ENCODE results near the gene PSENEN.

PSENEN gene, protein sequence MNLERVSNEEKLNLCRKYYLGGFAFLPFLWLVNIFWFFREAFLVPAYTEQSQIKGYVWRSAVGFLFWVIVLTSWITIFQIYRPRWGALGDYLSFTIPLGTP

DNA sequence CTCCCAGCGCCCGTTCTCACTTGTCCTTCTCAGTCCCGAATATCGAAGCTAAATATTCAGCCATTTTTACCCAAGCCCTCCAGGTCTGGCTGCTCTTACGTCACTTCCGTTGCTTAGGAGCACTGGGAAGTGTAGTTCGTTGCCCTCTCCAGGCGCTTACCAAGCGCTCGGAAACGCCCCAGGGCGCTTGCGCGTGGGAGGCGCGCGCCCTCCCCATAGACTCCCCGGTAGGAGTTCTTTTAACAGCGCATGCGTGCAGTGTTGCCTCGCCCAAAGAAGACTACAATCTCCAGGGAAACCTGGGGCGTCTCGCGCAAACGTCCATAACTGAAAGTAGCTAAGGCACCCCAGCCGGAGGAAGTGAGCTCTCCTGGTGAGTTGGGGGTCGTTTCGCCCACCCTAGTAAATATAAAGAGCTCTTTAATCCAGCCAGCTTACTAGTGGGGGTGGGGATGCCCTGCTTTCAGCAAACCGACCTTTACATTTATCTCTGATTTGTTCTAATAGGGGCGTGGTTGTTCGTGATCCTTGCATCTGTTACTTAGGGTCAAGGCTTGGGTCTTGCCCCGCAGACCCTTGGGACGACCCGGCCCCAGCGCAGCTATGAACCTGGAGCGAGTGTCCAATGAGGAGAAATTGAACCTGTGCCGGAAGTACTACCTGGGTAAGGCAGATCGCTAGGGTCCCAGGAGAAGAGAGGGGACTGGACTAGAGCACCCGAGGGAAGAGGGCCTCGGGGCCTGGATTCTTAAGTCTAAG, at the start of gene PSENEN, which contains the start of gene U2AF1L4:
PSENEN (plus strand) TSS at position 324 of the 759 bp plus-strand sequence; CDS start at position 604, 280 bp downstream.
U2AF1L4 (minus strand) TSS at position 91 of the 759 bp plus-strand sequence; CDS start at position 64, 27 bp downstream.
- H3K9me2 ChIP-seq (replicated peaks; ENCODE audit: low read depth, low read length): no peaks in the 10 kb centered on the region
- peak within 1 kb of the TSS; percentile 93 for H3K4me2 ChIP-seq (ENCODE audit: low read depth, low read length, poor library complexity, severe bottlenecking)
- no peaks in the 10 kb centered on the region for H3K27me3 ChIP-seq (ENCODE audit: insufficient read depth, low read length, poor library complexity, severe bottlenecking)
- no peaks in the 10 kb centered on the region for H3K36me3 ChIP-seq (ENCODE audit: insufficient read depth, low read length)
- no peaks in the 10 kb centered on the region for H4K20me1 ChIP-seq (ENCODE audit: insufficient read depth, low read length, poor library complexity, severe bottlenecking)
- peaks cover 22% of the 10 kb centered on the region for H3K79me2 ChIP-seq (ENCODE audit: insufficient read depth, low read length)
- peaks cover 30% of the 10 kb centered on the region for H3K4me1 ChIP-seq (ENCODE audit: insufficient read depth, low read length, poor library complexity, severe bottlenecking)
- peak within 1 kb of the TSS; percentile 69 for H2AFZ ChIP-seq (ENCODE audit: low read length)
- H3K9me3 ChIP-seq (ENCODE audit: insufficient read depth, low read depth, low read length): no peaks in the 10 kb centered on the region
- no peaks in the 10 kb centered on the region for H3F3A ChIP-seq (ENCODE audit: low read depth)
- H3K4me3 ChIP-seq (ENCODE audit: low read length, poor library complexity, severe bottlenecking): peak within 1 kb of the TSS; percentile 85
- peak within 1 kb of the TSS; percentile 92 for H3K9ac ChIP-seq (ENCODE audit: low read depth, low read length, poor library complexity, severe bottlenecking)
- TF ChIP-seq, protein P1, sequence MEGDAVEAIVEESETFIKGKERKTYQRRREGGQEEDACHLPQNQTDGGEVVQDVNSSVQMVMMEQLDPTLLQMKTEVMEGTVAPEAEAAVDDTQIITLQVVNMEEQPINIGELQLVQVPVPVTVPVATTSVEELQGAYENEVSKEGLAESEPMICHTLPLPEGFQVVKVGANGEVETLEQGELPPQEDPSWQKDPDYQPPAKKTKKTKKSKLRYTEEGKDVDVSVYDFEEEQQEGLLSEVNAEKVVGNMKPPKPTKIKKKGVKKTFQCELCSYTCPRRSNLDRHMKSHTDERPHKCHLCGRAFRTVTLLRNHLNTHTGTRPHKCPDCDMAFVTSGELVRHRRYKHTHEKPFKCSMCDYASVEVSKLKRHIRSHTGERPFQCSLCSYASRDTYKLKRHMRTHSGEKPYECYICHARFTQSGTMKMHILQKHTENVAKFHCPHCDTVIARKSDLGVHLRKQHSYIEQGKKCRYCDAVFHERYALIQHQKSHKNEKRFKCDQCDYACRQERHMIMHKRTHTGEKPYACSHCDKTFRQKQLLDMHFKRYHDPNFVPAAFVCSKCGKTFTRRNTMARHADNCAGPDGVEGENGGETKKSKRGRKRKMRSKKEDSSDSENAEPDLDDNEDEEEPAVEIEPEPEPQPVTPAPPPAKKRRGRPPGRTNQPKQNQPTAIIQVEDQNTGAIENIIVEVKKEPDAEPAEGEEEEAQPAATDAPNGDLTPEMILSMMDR (conservative IDR thresholded peaks at IDR 0.05; ENCODE audit: low read length): no peak

DNA sequence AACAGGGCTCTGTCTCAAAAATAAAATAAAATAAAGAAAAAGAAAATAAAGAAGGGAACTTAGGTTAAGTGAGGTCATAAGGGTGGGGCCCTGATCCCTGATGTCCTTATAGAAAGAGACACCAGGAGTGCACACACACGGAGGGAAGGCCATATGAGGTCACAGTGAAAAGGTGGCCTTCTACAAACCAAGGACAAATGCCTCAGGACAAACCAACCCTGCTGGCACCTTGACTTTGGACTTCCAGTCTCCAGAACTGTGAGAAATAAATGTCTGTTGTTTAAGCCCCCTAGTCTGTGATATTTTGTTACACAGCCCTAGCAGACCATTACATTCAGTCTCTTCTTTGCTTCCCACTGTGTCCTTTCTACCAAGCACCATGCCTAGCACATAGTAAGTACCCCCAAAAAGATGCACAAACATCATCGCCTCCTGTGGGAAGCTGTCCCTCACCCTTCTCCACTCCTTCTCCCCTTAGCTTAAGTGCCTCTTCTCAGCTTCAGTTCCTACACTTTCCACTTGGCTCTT, 49.5 kb upstream of the PSENEN start:
- H3K4me1 ChIP-seq (ENCODE audit: insufficient read depth, low read length, poor library complexity, severe bottlenecking): no peaks in the 10 kb centered on the region
- no peak overlapping the region for H3K4me3 ChIP-seq (ENCODE audit: low read length, poor library complexity, severe bottlenecking)
- H3K36me3 ChIP-seq (ENCODE audit: insufficient read depth, low read length): no peaks in the 10 kb centered on the region
- no peaks in the 10 kb centered on the region for H4K20me1 ChIP-seq (ENCODE audit: insufficient read depth, low read length, poor library complexity, severe bottlenecking)
- no peaks in the 10 kb centered on the region for H3F3A ChIP-seq (ENCODE audit: low read depth)
- TF ChIP-seq, protein P1 (conservative IDR thresholded peaks at IDR 0.05; ENCODE audit: low read length): no peak
- no peak for TF ChIP-seq EZH2phosphoT487 (IDR thresholded peaks at IDR 0.05; ENCODE audit: borderline replicate concordance)
- H3K79me2 ChIP-seq (ENCODE audit: insufficient read depth, low read length): no peaks in the 10 kb centered on the region
- no peak overlapping the region; the same call in 1 of the 2 replicates for H2AFZ ChIP-seq (ENCODE audit: low read length)
- no peaks in the 10 kb centered on the region for H3K9me2 ChIP-seq (replicated peaks; ENCODE audit: low read depth, low read length)
- no peak overlapping the region for H3K9ac ChIP-seq (ENCODE audit: low read depth, low read length, poor library complexity, severe bottlenecking)
- H3K4me2 ChIP-seq (ENCODE audit: low read depth, low read length, poor library complexity, severe bottlenecking): no peak overlapping the region
- H3K9me3 ChIP-seq (ENCODE audit: insufficient read depth, low read depth, low read length): no peaks in the 10 kb centered on the region
- no peaks in the 10 kb centered on the region for H3K27me3 ChIP-seq (ENCODE audit: insufficient read depth, low read length, poor library complexity, severe bottlenecking)

DNA sequence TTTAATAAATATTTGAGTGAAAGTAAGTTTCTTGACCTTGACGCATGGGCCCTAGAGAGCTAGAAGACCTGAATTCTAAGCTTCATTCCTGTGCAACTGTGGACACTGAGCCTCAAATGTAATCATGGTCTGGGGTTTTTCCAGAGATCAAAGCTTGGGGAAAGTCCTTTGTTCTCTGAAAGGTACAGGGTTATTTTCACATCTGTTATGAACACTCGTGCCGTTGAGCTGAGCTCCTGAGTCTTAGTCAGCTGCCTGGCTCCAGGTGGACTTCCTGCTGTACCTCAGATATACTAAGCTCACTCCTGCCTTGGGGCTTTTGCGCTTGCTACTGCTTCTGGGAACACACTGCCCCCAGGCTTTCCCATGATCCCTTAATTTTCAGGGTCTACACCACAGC, 48.6 kb upstream of the PSENEN start:
- Histone ChIP-seq H3K27me3 (ENCODE audit: insufficient read depth, low read length, poor library complexity, severe bottlenecking) (no peaks in the 10 kb centered on the region), H3K4me1 (ENCODE audit: insufficient read depth, low read length, poor library complexity, severe bottlenecking) (no peaks in the 10 kb centered on the region), H3K36me3 (ENCODE audit: insufficient read depth, low read length) (no peaks in the 10 kb centered on the region), H3K9me2 (replicated peaks; ENCODE audit: low read depth, low read length) (no peaks in the 10 kb centered on the region), H3K4me3 (ENCODE audit: low read length, poor library complexity, severe bottlenecking) (no peak overlapping the region), H3K9me3 (ENCODE audit: insufficient read depth, low read depth, low read length) (no peaks in the 10 kb centered on the region), H3K4me2 (ENCODE audit: low read depth, low read length, poor library complexity, severe bottlenecking) (no peak overlapping the region), H2AFZ (ENCODE audit: low read length) (no peak overlapping the region), H4K20me1 (ENCODE audit: insufficient read depth, low read length, poor library complexity, severe bottlenecking) (no peaks in the 10 kb centered on the region), H3K79me2 (ENCODE audit: insufficient read depth, low read length) (no peaks in the 10 kb centered on the region), H3K9ac (ENCODE audit: low read depth, low read length, poor library complexity, severe bottlenecking) (no peak overlapping the region), H3F3A (ENCODE audit: low read depth) (no peaks in the 10 kb centered on the region)
- no peak for TF ChIP-seq EZH2phosphoT487 (IDR thresholded peaks at IDR 0.05; ENCODE audit: borderline replicate concordance)
- TF ChIP-seq, protein P1 (conservative IDR thresholded peaks at IDR 0.05; ENCODE audit: low read length): no peak

Measured in Loucy (cell line).